K562 (cell line): Measurements from ENCODE around the gene CDC42EP1. TPM values are rescaled to one million over a fixed set of nuclear protein-coding genes. Genes with fewer than 3 reads are reported as not detected.

ENCODE experiments used
- C11orf30 ChIP-seq: fragments of 450-650 bp; IDR thresholded peaks from 2 replicates; pipeline ENCODE4 v1.6.1; 2016; ENCODE audit warnings: low read depth, mild to moderate bottlenecking
- CEBPB ChIP-seq: fragments of 450-650 bp; IDR thresholded peaks from 2 replicates; pipeline ENCODE4 v1.6.1; 2016; ENCODE audit warnings: missing genetic modification characterization, missing compliant biosample characterization
- FOXP1 ChIP-seq: sonication (generic); formaldehyde crosslinking; IDR thresholded peaks from 2 replicates; pipeline ENCODE4 v1.8.0; 2022; ENCODE audit warnings: mild to moderate bottlenecking, missing genetic modification reagents
- HINFP ChIP-seq: fragments of 450-650 bp; conservative IDR thresholded peaks from 2 replicates; pipeline ENCODE4 v1.6.1; 2016; ENCODE audit warnings: missing genetic modification characterization, low read depth, mild to moderate bottlenecking, control low read depth, missing compliant biosample characterization
- NBN ChIP-seq: fragments of 450-650 bp; IDR thresholded peaks from 2 replicates; pipeline ENCODE4 v1.6.1; 2016; ENCODE audit warnings: low read depth, mild to moderate bottlenecking
- NCOR1 ChIP-seq: fragments of 450-650 bp; IDR thresholded peaks from 2 replicates; pipeline ENCODE4 v1.6.1; 2016; ENCODE audit warnings: mild to moderate bottlenecking, moderate library complexity
- NR4A1 ChIP-seq, 2 experiments: fragments of 250-450 bp in 1 of 2; fragments of 450-650 bp in 1 of 2; sonication (Bioruptor Pico) in 1 of 2; IDR thresholded peaks; 2 replicates each; pipeline versions ENCODE4 v1.4.0 to v1.6.1; 2016 to 2020; ENCODE audit warnings: mild to moderate bottlenecking in 2 of 2, missing compliant biosample characterization in 1 of 2, missing genetic modification characterization in 1 of 2, moderate library complexity in 1 of 2
- POLR2A ChIP-seq: fragments of 450-650 bp; conservative IDR thresholded peaks from 2 replicates; pipeline ENCODE4 v1.6.1; 2016
- RBM25 ChIP-seq: fragments of 200-400 bp; formaldehyde crosslinking; IDR thresholded peaks from 2 replicates; pipeline ENCODE4 v1.6.1; 2018; ENCODE audit warnings: low read length, low read depth, moderate library complexity; ENCODE audit not compliant: severe bottlenecking
- SPI1 ChIP-seq: IDR thresholded peaks from 2 replicates; pipeline ENCODE4 v1.6.1; 2011; ENCODE audit warnings: low read depth, low read length, control low read depth, borderline replicate concordance
- TAF1 ChIP-seq: IDR thresholded peaks from 2 replicates; pipeline ENCODE4 v1.6.1; 2011; ENCODE audit warnings: mild to moderate bottlenecking, low read length, moderate library complexity; ENCODE audit not compliant: insufficient read depth, control insufficient read depth, severe bottlenecking; ENCODE audit errors: extremely low read depth
- ZNF263 ChIP-seq: sonication (generic); formaldehyde crosslinking; IDR thresholded peaks from 2 replicates; pipeline ENCODE4 v1.8.0; 2022; ENCODE audit warnings: mild to moderate bottlenecking, missing genetic modification reagents, borderline replicate concordance
- ZNF354B ChIP-seq: fragments of 250-450 bp; sonication (Bioruptor Pico); IDR thresholded peaks from 2 replicates; pipeline ENCODE4 v1.4.0; 2020
- ZNF398 ChIP-seq: fragments of 250-450 bp; sonication (Bioruptor Pico); IDR thresholded peaks from 2 replicates; pipeline ENCODE4 v1.8.0; 2021; ENCODE audit warnings: moderate library complexity, mild to moderate bottlenecking, inconsistent platforms
- ZNF592 ChIP-seq: fragments of 450-650 bp; IDR thresholded peaks from 2 replicates; pipeline ENCODE4 v1.6.1; 2017; ENCODE audit warnings: antibody characterized with exemption, mild to moderate bottlenecking
- polyA plus RNA-seq, 8 experiments: library from polyadenylated mRNA; depleted of rRNA in 4 of 8; stranded (reverse) in 5 of 8; unstranded in 3 of 8; fragments of >200 nt; fragmentation: Nextera tagmentation in 2 of 8; fragmentation: Illumina TruSeq in 1 of 8; extraction: Ambion mirVana in 2 of 8; extraction: Trizol in 1 of 8; gene quantifications; 2 replicates each; pipeline versions ENCODE4 v1.2.1 to v1.2.3, GENCODE V29; 2011 to 2014; ENCODE audit warnings: inconsistent platforms in 1 of 8, missing spikeins in 1 of 8
- total RNA-seq, 7 experiments: library from RNA; depleted of rRNA in 6 of 7; stranded (reverse); fragments of >200 nt in 6 of 7; fragmentation: Illumina TruSeq in 2 of 7; extraction: Trizol in 2 of 7; gene quantifications; 2 replicates each; pipeline versions ENCODE4 v1.2.1 to v1.2.3, GENCODE V29; 2011 to 2021; ENCODE audit warnings: low replicate concordance in 1 of 7

CDC42EP1 gene
- total and polyA plus RNA-seq, 9 of the 15 experiments (the other 6 are each of a cell fraction or from before 2014, with no cell fraction given), result 0.67 to 70.2 (median 7.3) TPM

- TF ChIP-seq ZNF398, result no peak
- TF ChIP-seq ZNF592, result peak; percentile 96
- TF ChIP-seq C11orf30, result no peak
- TF ChIP-seq TAF1, result peak; percentile 40
- TF ChIP-seq NCOR1, result 0 out of 2 replicates have a peak, but pooled peaks have one; percentile 15
- TF ChIP-seq CEBPB (tag), result peak; percentile 98
- no peak for TF ChIP-seq HINFP (tag)
- TF ChIP-seq FOXP1 (CRISPR knock-in tag), result no peak
- TF ChIP-seq SPI1, result no peak
- TF ChIP-seq RBM25, result no peak
- TF ChIP-seq ZNF354B (CRISPR knock-in tag), result no peak
- peak; percentile 61; the same call in 1 of the 2 replicates for TF ChIP-seq POLR2A
- TF ChIP-seq NR4A1 (CRISPR knock-in tag; IDR thresholded peaks at IDR 0.05), result no peak
- no peak for TF ChIP-seq NR4A1 (tag; IDR thresholded peaks at IDR 0.05)
- no peak for TF ChIP-seq NBN
- TF ChIP-seq ZNF263 (CRISPR knock-in tag), result no peak
Observed at GRCh38 chr22:37561212-37562048, 1.1 kb downstream of the CDC42EP1 start (continued).
